A549 treated with AZD9567 at 1 μM for 4 hours (cell line): ENCODE results near the gene P2RY13. TPM values are rescaled to one million over a fixed set of nuclear protein-coding genes. Genes with fewer than 3 reads are reported as not detected.

Source experiments
- total RNA-seq: library from RNA; stranded (reverse); fragments of 200-300 nt; extraction: Qiagen RNA extraction; gene quantifications from 5 replicates; pipeline ENCODE4 v1.2.3, GENCODE V29; 2022; ENCODE audit not compliant: insufficient read depth

P2RY13 gene
- total RNA-seq: not detected in 5 replicates

DNA sequence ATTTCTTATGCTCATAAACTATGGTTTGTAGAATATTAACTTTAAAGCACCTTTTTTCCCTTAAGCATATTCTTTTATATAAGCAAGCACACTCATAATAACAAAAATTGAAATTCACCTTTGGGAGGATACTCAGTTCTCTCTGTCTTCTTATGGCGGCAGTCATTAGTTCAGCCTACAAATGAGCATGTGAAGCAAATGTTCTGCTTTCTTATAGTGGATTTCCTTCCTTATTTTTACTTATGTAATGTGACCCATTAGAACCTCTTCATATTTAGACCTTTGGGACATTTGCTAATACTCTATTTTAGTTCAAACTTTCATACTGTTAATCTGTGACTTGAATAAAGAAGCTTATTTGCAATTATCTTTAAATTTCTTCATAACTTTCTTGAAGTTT lies at the start of gene P2RY13:
Gene P2RY13, minus strand, starts transcription at position 187 of the 400 bp plus-strand sequence. Its CDS starts 21 bp downstream, at position 166.

DNA sequence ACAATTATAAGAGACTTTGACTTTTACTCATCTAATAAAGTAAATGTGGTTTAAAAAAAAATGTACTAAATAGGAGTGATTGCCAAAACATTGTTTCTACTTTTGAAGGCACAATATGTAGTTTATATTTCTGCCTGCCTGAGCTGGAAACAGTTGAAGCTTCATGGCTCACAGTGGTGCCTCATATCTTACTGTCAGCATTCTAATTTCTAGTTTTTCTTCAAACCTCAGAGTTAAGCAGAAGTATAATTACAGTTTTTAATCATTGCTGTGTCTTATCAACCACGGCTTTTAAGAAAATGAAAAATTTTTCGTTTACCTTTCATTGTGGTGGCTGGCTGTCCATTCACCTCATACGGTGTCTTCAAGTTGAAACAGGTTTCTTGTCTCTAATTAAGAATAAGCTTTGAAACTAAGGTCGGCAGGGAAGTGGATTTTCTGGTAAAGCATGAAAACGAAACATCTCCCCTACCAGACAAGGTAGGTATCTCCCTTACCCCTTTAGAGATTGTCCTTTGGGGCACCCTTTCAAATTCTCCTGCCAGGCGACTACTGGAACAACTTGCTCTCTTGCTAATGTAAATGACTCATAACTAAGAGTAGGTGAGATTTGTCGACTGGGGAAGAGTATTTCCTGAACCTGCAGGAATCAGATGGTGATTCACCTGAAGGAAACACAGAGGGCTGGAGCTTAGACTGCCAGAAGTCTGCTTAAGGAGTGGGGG lies 12.9 kb downstream of the P2RY13 start, which contains the start of gene GPR87:
Gene GPR87, minus strand, starts transcription at position 554 of the 725 bp plus-strand sequence. CDS start 16,720 bp downstream, outside the sequence.

DNA sequence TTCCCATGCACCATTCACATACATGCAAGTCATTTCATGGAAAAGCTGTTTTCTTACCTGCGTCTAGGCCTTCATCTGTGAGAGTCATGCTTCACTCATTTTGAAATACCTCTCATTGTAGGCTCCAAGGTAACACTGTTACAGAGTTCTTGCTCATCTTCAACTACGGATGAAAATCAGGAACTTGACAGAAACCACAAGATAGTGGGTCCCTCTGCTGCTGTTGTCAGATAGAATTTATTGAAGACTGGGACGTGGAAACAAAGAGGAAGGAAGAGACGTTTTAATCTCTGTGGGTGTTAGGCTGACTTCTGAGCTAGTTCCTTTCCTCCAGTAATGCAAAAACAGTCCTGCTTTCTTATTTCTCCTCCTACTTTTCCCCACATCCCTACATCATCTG lies 51.1 kb downstream of the P2RY13 start, which contains the start of gene P2RY14:
Gene P2RY14, minus strand, starts transcription at position 313 of the 400 bp plus-strand sequence. CDS start 64,226 bp downstream, outside the sequence.

Other genes with a start within 250 kb of the P2RY13 start
- gene MED12L, start 243.9 kb downstream of the P2RY13 start, total RNA-seq: 0.29 to 0.65 TPM (median 0.44 TPM) in 5 replicates
- gene GPR171, start 126.3 kb downstream of the P2RY13 start, total RNA-seq: not detected in 5 replicates
- not detected in 5 replicates for gene P2RY14, start 51.0 kb downstream of the P2RY13 start, total RNA-seq
- 1.1 to 4.1 TPM (median 1.3 TPM) in 5 replicates for gene GPR87, start 12.7 kb downstream of the P2RY13 start, total RNA-seq
- not detected in 5 replicates for gene P2RY12, start 55.2 kb upstream of the P2RY13 start, total RNA-seq
- 0.31 to 0.56 TPM (median 0.35 TPM) in 4 of 5 replicates, not detected in the other for gene IGSF10, start 131.5 kb upstream of the P2RY13 start, total RNA-seq